Measurements from ENCODE around the gene CYP2J2. TPM values are rescaled to one million over a fixed set of nuclear protein-coding genes. Genes with fewer than 3 reads are reported as not detected.
"Not testable (repeated sequence)": the region's sequence is repeated elsewhere in the genome, so short reads cannot be mapped to it uniquely, and the experiment has no call there.

The CYP2J2 gene
- total RNA-seq, 2 donors from 2014 or later, result 0.64 to 2.7 TPM

- DNase-seq (ENCODE audit: low spot score in 2 of 2) (no peak), ATAC-seq (no peak)
- no peaks in the 10 kb centered on the region for H3K9me3 Mint-ChIP-seq
- H3K36me3 Mint-ChIP-seq, result no peaks in the 10 kb centered on the region
- H3K27ac Mint-ChIP-seq, result no peak overlapping the region
Measured at GRCh38 chr1:59897165-59897564, 29.4 kb downstream of the CYP2J2 start.

DNA sequence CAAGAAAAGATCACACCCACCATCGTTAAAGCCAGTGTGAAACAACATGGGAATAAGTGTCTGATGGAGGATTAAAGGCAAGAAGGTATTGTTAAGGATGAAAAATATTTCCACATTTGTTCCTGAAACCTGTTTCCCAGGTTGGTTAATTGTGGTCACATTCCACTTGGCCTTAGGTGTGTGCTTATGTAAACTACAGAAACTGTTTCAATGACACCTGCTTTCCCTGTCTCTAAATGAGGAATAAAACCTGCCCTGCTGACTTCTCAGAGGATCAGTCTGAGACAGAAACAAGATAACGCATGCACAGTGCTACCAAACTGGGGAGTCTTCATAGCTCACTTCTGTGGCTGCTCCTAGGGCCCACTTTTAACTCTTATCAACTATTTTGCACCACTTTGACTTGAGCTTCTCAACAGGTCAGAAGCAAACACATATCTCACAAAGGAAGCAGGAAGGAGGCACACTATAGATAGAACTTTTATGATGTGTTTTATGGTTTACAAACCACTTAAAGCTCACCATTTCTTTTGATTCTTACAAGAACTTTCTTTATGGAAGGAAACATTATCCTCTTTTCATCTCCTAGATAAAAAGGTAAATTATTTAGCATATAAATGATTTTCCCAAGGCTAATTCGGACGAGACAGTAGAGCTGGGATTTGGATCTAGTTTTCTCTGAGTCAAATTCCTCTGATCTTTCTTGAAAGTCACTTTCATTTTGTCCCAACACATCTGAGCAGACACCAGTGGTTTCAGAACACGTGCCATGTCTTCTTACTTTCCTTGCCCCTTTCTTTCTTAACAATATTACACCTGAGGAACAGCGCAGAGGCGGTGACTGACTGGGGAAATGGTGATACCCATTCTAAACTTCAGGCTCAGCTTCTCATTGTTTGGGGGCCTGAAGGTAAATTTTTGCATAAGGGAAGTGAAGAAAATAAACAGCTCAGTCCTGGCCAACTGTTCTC is 33.4 kb downstream of the CYP2J2 start:
- ATAC-seq (peak in 1 of 2 donors; percentile 47), DNase-seq (ENCODE audit: low spot score in 2 of 2) (no peak)
- H3K36me3 Mint-ChIP-seq, result peaks cover 15 to 23% of the 10 kb centered on the region in 2 donors
- peak overlapping the region; percentile 11 to 39 for H3K27ac Mint-ChIP-seq
- H3K9me3 Mint-ChIP-seq, result peaks cover 13 to 26% of the 10 kb centered on the region in 2 donors

- ATAC-seq, result no peak
- Mint-ChIP-seq H3K36me3 (peaks cover 17% of the 10 kb centered on the region in 2 donors), H3K27ac (no peak overlapping the region), H3K9me3 (peaks cover 14 to 15% of the 10 kb centered on the region in 2 donors)
- no peak for DNase-seq (ENCODE audit: low spot score in 2 of 2)
Measured at GRCh38 chr1:59885160-59885832, 41.3 kb downstream of the CYP2J2 start.

DNA sequence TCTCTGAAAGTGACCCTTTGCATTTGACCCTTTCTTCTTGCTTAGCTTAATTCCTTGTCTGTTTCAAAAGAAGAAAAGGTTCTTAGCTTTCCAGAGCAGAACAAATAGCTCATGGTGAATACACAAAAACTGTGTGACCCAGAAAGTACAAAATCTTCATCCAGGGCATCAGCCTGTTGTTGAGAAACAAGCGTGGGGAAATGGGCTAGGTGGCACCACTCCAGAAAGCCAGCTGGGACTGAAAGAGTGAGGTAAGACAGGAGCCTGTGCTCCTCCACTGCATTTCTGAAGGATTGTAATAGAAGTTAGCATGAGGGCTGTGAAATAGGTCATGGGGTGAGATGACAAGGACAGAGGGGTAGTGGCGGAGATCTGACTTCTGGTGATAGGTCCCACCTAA is 45.8 kb downstream of the CYP2J2 start:
- DNase-seq (ENCODE audit: low spot score in 2 of 2) (no peak), ATAC-seq (no peak)
- Mint-ChIP-seq H3K36me3 (peaks cover 6 to 7% of the 10 kb centered on the region in 2 donors), H3K27ac (no peak overlapping the region), H3K9me3 (peaks cover 7% of the 10 kb centered on the region in 2 donors)

GRCh38 chr1:59879996-59880505 is 46.5 kb downstream of the CYP2J2 start:
- H3K9me3 Mint-ChIP-seq, result peaks cover 7% of the 10 kb centered on the region in 2 donors
- DNase-seq (ENCODE audit: low spot score in 2 of 2) (no peak), ATAC-seq (no peak)
- H3K27ac Mint-ChIP-seq, result no peak overlapping the region
- H3K36me3 Mint-ChIP-seq, result peaks cover 6 to 7% of the 10 kb centered on the region in 2 donors

GRCh38 chr1:59879574-59879973 is 47.0 kb downstream of the CYP2J2 start:
- Mint-ChIP-seq H3K9me3 (peaks cover 7% of the 10 kb centered on the region in 2 donors), H3K27ac (no peak overlapping the region), H3K36me3 (peaks cover 6 to 7% of the 10 kb centered on the region in 2 donors)
- peak; percentile 59 to 68 for ATAC-seq
- peak in 1 of 2 donors; percentile 35 for DNase-seq (ENCODE audit: low spot score in 2 of 2)

DNA sequence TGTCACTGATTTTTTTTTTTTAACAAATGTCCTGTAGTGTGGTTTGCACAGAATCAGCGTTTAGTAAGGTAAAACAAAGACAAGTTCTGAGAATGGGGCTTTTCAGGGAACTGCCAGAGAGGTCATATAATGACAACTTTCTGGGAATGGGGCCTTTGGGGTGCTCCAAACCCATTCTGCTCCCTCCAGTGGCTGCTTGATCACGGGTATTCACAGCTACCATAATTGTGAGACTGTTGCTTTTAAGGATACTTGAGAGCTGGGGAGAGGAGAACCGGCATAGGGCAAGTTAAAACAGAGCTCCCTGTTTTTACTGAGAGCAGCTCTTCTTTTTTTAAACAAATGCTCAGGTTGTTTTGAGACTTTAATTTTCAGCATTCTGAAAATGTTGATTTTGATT is 48.2 kb downstream of the CYP2J2 start:
- ATAC-seq (no peak), DNase-seq (ENCODE audit: low spot score in 2 of 2) (no peak)
- H3K9me3 Mint-ChIP-seq, result peaks cover 7% of the 10 kb centered on the region in 2 donors
- H3K36me3 Mint-ChIP-seq, result peaks cover 6 to 7% of the 10 kb centered on the region in 2 donors
- no peak overlapping the region for H3K27ac Mint-ChIP-seq

GRCh38 chr1:59877108-59877682 is 49.4 kb downstream of the CYP2J2 start:
- Mint-ChIP-seq H3K9me3 (peaks cover 7% of the 10 kb centered on the region in 2 donors), H3K27ac (no peak overlapping the region), H3K36me3 (peaks cover 6 to 7% of the 10 kb centered on the region in 2 donors)
- DNase-seq (ENCODE audit: low spot score in 2 of 2) (no peak), ATAC-seq (no peak)

DNA sequence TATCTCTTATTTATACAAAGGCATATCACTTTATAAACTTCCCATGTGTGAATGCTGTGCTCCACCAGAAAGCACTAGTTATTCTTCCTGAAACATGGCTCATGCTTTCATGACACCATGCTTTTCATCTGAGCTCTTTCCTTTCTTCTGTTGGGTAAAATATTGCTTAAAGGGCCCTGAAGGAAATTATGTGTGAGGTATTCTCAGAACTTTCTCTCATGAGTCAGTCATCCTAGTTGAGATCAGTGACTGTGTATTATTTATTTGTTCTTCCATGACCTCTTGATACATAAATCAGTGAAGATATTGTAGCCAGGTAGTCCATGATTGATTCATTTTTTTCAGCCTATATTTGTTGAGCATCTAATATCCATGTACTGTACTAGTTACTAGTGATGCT is 54.8 kb downstream of the CYP2J2 start:
- ATAC-seq, result no peak
- no peak for DNase-seq (ENCODE audit: low spot score in 2 of 2)
- peaks cover 0 to 9% of the 10 kb centered on the region in 2 donors for H3K36me3 Mint-ChIP-seq
- no peak overlapping the region for H3K27ac Mint-ChIP-seq
- no peaks in the 10 kb centered on the region for H3K9me3 Mint-ChIP-seq

- H3K36me3 Mint-ChIP-seq, result peaks cover 0 to 12% of the 10 kb centered on the region in 2 donors
Measured at GRCh38 chr1:59866462-59866861, 60.1 kb downstream of the CYP2J2 start.

DNA sequence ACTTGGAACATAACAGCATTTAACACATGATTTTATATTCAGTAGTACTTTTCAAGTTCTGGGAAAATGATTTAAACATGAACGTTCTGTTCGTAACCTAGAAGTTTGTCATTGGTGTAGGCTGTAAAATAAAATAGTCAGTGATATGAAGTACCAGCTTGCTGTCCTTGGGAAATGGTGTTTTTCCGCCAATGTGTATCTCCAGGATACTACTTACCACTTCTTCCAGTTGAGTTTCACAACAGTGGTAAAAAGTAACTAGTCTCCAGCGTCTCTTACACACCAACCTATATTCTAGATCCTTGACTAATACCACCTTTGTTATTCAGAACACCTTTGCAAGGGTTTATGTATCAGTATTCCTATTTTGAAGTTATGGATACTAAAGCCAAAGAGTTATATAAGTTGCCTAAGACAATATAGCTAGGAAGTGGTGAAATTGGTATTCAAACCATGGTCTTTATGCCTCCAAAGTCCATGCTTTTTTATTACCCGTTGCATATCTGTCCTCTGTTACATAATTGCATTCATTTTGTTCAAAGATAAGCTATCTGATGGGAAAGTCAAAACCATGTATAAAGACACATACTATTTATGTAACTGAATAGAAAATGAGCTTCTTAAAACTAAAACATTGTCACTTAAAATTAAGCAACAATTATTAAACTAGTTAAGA is 68.8 kb downstream of the CYP2J2 start:
- Mint-ChIP-seq H3K27ac (no peak overlapping the region), H3K36me3 (peaks cover 0 to 12% of the 10 kb centered on the region in 2 donors), H3K9me3 (peaks cover 0 to 4% of the 10 kb centered on the region in 2 donors)
- ATAC-seq (no peak), DNase-seq (ENCODE audit: low spot score in 2 of 2) (no peak)

More at GRCh38 chr1:59866462-59866861, 60.1 kb downstream of the CYP2J2 start:
- H3K27ac Mint-ChIP-seq, result no peak overlapping the region
- H3K9me3 Mint-ChIP-seq, result no peaks in the 10 kb centered on the region
- ATAC-seq, result no peak
- DNase-seq (ENCODE audit: low spot score in 2 of 2), result no peak

- ATAC-seq (no peak), DNase-seq (ENCODE audit: low spot score in 2 of 2) (no peak)
- Mint-ChIP-seq H3K9me3 (peaks cover 0 to 4% of the 10 kb centered on the region in 2 donors), H3K36me3 (peaks cover 0 to 11% of the 10 kb centered on the region in 2 donors), H3K27ac (no peak overlapping the region)
Measured at GRCh38 chr1:59856725-59857338, 69.7 kb downstream of the CYP2J2 start.

DNA sequence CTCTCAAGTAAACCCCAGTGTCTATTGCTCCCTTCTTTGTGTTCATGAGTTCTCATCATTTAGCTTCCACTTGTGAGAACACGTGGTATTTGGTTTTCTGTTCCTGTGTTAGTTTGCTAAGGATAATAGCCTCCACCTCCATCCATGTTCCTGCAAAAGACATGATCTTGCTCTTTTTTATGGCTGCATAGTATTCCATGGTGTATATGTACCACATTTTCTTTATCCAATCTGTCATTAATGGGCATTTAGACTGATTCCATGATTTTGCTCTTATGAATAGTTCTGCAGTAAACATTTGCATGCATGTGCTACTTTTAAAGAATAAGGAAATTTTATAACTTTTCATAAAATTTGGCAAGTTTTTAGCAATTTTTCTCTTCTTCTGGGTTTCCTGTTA is 71.3 kb downstream of the CYP2J2 start:
- H3K9me3 Mint-ChIP-seq; H3K27ac Mint-ChIP-seq; DNase-seq (ENCODE audit: low spot score in 2 of 2); ATAC-seq: not testable (repeated sequence)
- peaks cover 3 to 14% of the 10 kb centered on the region in 2 donors for H3K36me3 Mint-ChIP-seq

DNA sequence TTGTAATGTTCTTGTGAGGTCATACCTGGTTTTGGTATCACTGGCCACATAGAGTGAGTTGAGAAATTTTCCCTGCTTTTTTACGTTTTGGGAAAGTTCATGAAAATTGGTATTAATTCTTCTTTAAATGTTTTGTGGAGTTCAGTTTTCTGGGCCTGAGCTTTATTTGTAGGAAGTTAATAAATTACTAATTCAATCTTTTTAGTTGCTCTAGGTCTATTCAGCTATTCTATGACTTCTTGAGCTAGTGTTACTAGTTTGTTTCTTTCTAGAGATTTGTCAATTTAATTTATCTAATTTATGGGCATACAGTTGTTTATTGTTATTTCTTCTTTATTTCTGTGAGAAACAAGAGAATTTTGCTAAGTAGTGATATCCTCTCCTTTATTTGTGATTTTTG is 74.5 kb downstream of the CYP2J2 start:
- DNase-seq (ENCODE audit: low spot score in 2 of 2), result no peak
- no peak for ATAC-seq

GRCh38 chr1:59846895-59847282 is 79.7 kb downstream of the CYP2J2 start:
- DNase-seq (ENCODE audit: low spot score in 2 of 2) (no peak), ATAC-seq (no peak)
- Mint-ChIP-seq H3K27ac (no peak overlapping the region), H3K36me3 (peaks cover 4 to 14% of the 10 kb centered on the region in 2 donors), H3K9me3 (no peaks in the 10 kb centered on the region)

More for the DNA sequence above, 74.5 kb downstream of the CYP2J2 start:
- Mint-ChIP-seq H3K36me3 (peaks cover 9 to 14% of the 10 kb centered on the region in 2 donors), H3K27ac (no peak overlapping the region), H3K9me3 (peaks cover 0 to 4% of the 10 kb centered on the region in 2 donors)
